Smooth muscle cell of the brain vasculature (primary cell): Measurements from ENCODE around the gene NDST3.
"Not testable (repeated sequence)": the region's sequence is repeated elsewhere in the genome, so short reads cannot be mapped to it uniquely, and the experiment has no call there.

Source experiments
- DNase-seq: peaks from one replicate; pipeline ENCODE4 v3.0.0-alpha.2; 2012; ENCODE audit warnings: low read depth, low spot score

NDST3 gene

DNA sequence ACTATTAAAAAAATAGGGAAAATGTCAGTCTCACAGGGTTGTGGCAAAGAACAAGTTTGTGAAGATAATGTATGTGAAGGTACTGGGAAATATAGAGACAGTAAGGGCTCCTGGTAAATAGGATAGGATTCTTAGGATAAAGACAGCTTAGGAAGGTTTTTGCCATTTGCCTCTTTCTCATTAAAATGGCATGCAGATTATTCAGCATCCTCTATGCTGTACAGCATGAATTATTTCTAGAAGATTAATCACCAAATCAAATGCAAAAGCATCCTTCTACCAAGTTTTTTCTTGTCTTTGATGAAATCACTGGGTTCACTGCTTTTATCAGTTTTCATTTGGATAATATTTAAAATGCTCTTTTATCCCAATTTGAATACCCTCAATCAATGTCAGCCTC lies 142.8 kb downstream of the NDST3 start:
- DNase-seq = no peak

DNA sequence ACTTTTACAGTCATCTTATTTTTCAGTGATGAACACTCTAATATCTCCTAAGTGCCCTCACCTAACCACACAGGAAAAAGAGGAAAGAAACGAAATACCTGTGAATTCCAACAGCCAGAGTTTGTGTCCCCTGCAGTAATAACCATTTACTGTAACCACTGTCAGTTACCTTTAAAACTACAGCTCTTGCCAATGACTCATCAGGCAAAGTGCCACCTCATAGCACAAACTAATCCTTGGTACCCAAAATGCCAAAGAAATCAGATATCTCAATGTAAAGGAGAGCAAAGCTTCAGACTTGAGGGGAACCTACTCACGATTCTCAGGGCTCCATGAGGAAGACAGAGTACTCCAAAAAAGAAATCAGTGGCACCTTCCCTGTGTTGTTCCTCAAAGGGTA lies 146.5 kb downstream of the NDST3 start:
- DNase-seq = no peak

DNA sequence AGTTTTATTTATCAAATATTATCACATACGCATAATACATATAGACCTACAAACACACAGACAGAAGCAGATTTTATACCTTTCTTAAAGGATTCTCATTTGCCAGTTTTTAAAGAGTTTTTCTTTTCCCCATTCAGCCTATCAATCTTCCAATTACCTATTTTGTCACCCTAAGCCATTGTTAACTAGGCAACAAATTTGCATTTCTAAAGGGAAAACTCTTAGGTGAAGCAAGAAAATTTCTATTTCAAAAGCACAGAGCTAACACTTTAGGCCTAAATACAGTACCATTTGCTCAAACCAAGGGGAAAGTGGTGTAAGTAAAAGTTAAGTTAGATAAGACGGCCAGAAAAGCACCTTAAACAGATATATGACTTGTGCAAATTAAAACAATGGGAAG lies 156.6 kb downstream of the NDST3 start:
- DNase-seq = no peak

DNA sequence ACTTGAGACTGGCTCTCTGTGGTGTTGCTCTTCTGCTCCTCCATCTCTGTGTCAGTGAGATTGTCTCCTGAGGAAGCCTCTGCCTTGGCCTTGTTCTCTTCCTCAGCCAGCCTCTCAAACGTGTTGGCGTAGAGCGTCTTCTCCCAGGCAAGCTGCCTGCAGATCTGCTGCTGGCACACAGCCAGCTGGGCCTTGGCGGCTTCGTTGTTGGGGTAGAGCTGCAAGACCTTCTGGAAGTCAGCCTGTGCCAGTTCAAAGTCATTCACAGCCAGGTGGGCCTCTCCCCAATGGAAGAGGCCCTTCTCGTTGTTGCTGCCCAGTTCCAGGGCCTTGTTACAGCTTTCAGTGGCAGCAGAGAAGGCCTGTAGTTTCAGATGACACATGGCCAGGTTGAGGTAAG lies 159.1 kb downstream of the NDST3 start:
- no peak for DNase-seq

DNA sequence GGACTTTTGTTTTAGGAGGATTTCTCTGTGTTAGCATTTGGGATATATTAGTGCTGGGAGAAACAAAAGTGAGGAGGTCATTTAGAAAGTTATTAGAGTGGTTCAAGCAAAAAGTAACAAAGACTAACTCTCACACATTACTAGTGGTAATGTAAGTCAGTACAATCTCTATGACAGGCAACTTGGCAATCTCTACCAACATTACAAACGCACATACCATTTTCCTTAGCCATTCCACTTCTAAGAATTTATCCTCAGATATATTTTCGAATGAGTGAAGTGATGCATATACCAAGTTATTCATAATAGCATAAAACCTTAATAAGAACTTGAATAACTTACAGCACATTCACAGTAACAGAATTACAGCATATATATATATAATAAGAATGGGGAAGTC lies 172.3 kb downstream of the NDST3 start:
- no peak for DNase-seq

DNA sequence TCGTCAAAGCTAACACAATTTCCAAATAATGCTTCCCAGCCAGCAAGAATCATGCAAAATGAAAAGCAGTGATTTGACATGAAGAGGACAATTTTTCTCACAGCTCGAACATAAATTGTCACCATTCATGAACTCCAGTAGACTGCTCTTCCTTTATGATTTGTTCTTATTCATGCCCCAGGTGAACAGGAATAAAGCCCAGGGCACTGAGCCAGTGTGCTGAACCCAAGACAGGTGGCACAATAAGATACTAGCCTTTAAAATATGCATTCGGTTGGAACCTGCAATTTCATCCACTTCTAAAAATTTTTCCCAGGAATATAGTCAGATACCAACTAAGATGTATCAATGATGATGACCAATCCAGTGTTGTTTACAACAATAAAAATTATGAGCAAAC lies 178.8 kb downstream of the NDST3 start:
- DNase-seq = no peak

DNA sequence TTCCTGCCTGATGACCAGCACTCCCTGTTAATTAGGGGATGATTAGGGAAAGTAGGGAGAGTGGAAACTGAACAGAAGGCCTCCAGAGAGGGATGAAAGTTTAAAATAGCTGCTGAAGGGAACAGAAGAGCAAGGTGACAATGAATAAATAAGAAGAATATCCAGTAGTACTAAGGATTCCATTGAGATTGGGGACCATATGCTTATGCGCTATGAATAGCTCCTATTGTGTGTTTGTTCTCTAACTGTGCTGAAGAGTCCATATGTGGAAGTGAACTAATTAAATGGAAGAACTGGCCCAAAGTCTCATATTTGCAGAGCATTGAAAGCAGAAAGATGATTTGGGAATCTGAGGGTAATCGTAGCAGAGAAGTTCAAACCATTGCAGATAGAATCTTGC lies 181.5 kb downstream of the NDST3 start:
- DNase-seq = no peak

DNA sequence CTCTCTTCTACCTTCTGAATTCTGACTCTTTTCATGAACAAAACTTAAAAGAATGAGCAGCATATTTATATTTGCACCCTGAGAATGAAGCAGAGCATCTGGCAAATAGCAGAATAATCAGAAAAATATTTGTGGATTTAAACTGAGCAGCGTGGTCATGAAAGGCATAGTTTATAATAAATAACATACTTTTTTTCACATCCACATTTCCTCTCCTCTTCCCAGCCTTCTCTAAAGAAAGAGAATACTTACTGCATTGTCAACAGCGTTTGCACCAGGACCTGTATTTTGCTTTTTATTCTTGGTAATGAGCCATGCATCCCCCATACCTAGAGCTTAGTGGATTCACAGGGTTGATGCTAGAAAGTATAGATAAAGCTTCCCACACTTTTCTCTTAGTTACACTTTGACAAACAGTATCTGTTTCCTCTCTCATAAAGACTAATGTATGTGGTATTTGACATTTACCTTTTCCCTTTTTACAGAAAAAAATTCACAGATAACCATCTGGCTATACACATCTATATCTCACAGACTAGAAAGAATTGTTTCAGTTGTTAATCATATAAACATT lies 187.0 kb downstream of the NDST3 start:
- no peak for DNase-seq

DNA sequence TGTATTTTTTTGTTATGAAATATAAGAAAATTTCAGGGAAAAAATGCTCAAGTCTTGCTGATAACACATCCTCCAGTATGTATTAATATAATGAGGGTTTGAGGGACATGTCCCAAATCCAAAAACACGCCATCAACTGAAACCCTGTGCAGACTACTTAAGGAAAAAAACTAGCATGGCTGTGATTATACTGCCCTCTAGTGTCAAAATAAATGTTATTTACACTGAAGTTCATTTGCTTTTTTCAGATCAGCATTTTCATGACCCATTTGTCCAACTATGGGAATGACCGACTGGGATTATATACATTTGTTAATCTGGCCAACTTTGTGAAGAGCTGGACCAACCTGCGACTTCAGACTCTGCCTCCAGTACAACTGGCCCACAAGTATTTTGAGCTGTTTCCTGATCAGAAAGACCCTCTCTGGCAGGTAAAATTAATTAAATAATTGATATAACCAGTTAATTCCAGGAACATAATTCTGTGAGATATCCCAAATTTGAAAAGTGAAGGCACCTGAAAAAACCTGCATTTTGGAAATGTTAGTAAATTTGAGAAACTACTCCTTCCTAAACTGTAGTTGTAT lies 190.1 kb downstream of the NDST3 start:
- DNase-seq = peak; percentile 29

DNA sequence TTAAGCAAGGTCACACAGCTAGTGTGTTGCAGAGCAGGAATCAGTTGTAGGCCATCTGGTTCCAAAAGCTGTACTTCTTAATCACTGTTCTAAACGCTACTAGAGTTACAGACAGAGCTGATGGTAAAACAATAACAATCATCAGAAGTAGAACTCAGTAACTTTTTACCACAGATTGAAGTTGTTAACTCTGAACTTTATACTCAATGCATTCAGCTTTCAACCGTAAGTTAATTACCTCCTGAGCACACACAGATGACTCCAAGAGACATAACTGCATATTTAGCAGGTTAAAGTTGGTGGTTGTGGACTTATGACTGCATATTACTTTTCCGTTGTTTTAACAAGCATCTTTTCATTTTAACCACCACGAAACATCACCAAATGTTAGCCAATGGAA lies 191.2 kb downstream of the NDST3 start:
- no peak for DNase-seq

DNA sequence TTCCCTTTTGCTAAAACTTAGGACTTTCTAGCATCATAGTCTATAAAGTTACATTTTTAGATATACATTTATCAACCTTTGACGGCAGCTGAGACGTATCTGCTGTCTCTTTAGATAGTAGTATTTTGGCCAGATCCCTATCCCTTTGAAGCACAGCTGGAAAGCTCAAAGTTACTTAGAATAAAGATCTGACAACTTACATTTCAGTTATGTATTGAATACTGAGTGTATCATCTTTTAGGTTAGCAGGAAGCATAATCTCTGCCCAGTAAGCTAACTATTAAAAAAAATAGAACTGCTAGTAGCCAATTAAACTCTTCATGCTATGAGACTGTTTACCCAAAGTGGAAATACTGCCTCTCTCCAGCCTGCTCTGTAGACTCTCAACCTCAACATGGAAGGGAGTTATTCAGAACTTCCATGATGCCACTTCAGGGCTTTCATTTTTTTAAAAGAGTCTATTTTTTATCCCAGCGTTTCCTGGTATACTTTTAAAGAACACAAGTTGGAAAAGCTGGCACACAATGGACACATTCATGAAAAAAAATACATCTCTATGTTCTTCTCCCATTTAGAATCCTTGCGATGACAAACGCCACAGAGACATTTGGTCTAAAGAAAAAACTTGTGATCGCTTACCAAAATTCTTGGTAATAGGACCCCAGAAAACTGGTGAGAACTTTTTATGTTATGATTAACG lies 192.2 kb downstream of the NDST3 start:
- no peak for DNase-seq

DNA sequence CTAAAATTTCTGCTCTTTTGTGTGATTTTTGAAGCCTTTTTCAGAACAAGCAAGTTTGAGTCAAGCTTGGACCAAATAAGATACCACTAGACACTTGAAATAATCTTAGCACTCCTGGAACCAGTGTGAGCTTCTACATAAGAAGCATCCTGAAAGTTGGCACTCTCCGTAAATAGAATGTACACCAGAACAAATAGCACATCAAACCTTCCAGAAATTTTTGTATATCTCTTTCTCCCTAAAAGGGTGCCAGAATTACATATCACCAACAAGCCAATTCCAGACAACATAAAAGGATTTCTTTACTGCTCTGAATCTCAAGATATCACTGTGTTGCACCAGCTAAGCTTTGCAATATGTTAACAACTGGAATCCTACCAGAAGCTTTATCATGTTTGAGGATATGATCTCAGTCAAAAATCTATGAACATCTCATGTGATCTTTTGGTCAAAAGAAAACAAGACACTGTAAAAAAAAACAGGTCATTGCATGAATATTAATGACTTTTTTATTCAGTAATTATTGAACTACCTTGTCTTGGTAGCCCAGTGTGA lies 201.4 kb downstream of the NDST3 start:
- no peak for DNase-seq

DNA sequence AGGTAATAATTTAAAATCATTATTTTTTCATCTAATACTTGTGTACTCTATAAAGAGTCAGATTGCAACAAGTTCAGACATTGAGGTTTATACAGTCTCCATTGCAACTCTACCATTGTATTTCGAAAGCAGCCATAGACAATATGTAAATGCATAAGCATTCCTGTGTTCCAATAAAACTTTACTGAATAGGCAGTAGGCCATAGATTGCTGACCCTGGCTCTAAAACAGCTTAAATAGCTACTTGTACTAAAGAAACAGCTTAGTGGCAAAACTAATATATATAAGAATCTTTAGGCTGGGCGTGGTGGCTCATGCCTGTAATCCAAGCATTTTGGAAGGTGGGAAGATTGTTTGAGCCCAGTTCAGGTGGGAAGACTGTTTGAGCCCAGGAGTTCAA lies 203.2 kb downstream of the NDST3 start:
- DNase-seq = no peak

DNA sequence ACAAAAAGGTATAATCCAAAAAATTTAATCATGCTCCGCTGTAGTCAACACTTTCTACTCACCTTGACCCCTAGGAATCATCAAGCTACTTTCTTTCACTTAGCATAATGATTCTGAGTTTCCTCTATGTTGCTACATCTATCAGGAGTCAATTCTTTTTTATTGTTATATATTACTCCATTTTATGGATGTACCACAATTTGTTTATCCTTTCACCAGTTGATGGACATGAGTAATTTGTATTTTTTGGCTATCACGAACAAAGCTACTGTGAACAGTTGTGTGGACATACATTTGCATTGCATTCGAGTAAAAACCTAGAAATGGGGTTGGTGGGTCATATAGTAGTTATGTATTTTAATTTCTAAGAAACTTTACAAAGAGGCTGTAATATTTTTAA lies 215.6 kb downstream of the NDST3 start:
- no peak for DNase-seq

DNA sequence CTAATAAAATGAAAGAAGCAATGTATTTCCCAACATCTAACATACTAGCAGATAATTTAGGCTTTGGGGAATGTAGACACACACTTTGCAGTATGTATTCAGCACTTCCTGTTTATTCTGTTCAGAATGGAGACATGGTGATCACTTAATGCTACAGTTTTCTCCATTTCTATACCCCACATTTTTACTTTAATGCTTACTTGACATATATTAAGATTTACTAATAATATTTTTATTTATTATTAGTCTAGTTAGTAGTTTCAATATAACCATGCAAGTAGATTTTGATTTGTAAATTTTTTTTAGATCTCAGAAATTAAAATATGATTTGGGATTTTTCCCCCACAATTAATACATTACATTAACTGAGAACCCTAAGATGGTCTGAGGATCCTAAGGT lies 220.1 kb downstream of the NDST3 start:
- DNase-seq = no peak

DNA sequence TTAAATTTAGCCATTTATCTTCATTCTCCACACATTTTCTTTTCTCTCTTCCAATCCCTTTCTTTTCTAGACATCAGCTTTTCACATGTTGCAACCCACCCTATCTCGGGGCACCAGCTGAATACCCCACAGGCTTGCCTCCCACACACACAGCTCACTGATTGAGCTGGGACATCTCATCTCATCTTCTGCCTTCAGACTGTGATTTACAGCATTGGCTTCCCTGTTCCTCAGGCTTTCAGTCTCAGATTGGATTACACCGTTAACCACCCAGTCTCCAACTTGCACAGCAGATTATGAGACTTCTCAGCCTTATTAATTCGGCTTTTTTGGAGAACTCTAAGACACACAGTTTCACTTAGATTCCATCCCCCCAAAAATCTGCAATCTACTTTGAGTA lies 224.8 kb downstream of the NDST3 start:
- no peak for DNase-seq

DNA sequence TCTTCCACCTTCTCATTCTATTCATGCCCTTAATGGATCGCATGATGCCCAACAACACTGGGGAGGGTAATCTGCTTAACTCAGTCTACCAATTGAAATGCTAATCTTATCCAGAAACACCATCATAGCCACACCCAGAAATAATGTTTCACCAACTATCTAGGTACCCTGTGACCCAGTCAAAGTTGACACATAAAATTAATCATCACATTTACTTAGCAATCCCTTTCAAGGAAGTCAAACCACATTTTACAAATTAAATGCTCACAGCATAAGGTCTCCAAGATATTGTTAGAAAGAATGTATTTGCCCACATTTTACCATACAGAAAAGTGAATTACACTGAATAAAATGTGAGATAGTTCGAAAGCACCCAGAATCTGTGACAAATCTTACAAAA lies 226.0 kb downstream of the NDST3 start:
- no peak for DNase-seq

DNA sequence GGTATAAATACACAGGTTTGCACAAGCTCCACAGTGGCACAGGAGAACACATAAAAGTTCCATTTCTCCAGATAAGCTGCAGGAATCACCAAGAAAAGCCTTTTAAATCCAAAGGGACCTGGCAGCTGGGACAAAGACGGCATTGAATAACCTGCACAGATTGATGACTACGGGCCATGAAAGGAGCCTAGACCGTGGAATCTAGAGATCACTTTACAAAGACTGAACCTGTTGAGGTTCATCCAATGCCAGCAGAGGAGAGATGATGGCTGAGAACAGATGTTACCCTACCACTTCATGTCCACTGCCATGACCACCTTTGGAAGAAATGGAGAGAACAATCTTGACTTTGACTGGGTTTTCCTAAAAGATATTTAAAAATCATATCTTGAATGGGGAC lies 229.8 kb downstream of the NDST3 start:
- DNase-seq = no peak

DNA sequence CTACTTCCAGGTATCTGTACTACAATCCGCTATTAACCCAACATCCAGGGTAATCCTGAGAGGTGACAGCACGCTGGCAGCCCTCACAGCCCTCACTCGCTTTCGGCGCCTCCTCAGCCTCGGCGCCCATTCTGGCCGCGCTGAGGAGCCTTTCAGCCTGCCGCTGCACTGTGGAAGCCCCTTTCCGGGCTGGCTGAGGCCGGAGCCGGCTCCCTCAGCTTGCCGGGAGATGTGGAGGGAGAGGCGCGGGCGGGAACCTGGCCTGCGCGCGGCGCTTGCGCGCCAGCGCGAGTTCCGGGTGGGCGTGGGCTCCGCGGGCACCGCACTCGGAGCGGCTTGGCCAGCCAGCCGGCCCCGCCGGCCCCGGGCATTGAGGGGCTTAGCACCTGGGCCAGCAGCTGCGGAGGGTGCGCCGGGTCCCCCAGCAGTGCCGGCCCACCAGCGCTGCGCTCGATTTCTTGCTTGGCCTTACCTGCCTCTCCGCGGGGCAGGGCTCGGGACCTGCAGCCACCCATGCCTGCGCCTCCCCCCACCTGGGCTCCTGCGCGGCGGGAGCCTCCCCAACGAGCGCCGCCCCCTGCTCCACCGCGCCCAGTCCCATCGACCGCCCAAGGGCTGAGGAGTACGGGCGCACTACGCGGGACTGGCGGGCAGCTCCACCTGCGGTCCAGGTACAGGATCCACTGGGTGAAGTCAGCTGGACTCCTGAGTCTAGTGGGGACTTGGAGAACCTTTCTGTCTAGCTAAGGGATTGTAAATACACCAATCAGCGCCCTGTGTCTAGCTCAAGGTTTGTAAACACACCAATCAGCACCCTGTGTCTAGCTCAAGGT lies 231.2 kb downstream of the NDST3 start:
- no peak for DNase-seq

DNA sequence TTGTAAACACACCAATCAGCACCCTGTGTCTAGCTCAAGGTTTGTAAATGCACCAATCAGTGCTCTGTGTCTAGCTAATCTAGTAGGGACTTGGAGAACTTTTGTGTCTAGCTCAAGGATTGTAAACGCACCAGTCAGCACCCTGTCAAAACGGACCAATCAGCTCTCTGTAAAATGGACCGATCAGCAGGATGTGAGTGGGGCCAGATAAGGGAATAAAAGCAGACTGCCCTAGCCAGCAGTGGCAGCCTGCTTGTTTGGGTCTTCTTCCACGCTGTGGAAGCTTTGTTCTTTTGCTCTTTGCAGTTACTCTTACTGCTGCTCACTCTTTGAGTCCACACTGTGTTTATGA lies 231.8 kb downstream of the NDST3 start:
- not testable (repeated sequence) for DNase-seq

DNA sequence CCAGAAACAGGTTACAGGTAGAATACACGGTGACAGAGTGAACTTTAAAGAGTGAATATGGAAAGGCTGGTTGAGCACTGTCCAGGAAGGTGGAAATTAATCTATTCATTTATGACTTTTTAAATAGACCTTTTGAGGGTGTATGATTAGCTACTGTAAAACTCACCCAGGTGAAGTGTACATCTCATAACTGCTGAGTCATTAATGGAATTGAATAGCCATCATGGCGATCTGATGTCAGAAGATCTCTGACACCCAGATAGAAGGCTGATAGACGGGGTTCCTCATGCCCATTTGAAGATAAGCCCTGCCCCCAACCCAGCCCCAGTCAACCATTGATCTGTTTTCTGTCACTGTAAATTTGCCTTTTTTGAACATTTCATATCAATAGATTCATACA lies 234.5 kb downstream of the NDST3 start:
- no peak for DNase-seq

DNA sequence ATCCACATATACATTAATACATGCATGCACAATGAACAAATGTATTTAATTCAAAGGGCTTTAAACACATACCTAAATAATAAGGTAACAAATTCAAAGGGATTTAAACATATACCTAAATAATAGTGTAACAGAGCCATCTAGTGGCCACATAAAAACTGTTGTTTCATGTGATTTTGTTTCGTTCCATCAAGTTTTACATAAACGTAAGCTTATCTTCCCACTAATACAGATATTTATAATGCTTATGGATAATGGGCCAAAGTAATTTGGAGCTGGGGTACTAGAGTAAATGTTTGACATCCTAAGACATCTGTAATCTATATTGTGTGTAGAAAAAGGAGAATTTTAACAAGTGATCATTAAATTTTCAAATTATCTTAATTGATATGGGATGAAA lies 236.2 kb downstream of the NDST3 start:
- no peak for DNase-seq
